Measurements from ENCODE around the gene COX4I1.

- TF ChIP-seq EZH2 (IDR thresholded peaks at IDR 0.05) (no peak), POLR2AphosphoS5 (IDR thresholded peaks at IDR 0.05; ENCODE audit: borderline replicate concordance, low read depth, low read length) (no peak), FOXP2 (optimal IDR thresholded peaks at IDR 0.05; ENCODE audit: control extremely low read depth, extremely low read length, insufficient read depth) (no peak)
Observed at GRCh38 chr16:85847036-85847435, 47.5 kb downstream of the COX4I1 start.

Data from SK-N-MC (cell line).